ENCODE measurements around the gene EML6.

GRCh38 chr2:54697934-54698333 lies 25.5 kb upstream of the EML6 start:
- no peak for TF ChIP-seq GATA2 (IDR thresholded peaks at IDR 0.05; ENCODE audit: low read depth, low read length)
- no peak for TF ChIP-seq GATA3 (IDR thresholded peaks at IDR 0.05; ENCODE audit: low read depth, low read length)

All from SH-SY5Y (cell line).